CD4-positive, alpha-beta T cell treated with Interleukin-6 for 4 hours (primary cell): ENCODE results near the gene LBP.
"Not testable (repeated sequence)": the region's sequence is repeated elsewhere in the genome, so short reads cannot be mapped to it uniquely, and the experiment has no call there.

Source experiments
- DNase-seq: peaks from one replicate; pipeline ENCODE4 v3.0.0-alpha.2; 2020; ENCODE audit warnings: mixed read lengths

The LBP gene

GRCh38 chr20:38405132-38405531 is 58.9 kb downstream of the LBP start:
- DNase-seq = no peak

GRCh38 chr20:38406476-38406875 is 60.2 kb downstream of the LBP start:
- DNase-seq = no peak

DNA sequence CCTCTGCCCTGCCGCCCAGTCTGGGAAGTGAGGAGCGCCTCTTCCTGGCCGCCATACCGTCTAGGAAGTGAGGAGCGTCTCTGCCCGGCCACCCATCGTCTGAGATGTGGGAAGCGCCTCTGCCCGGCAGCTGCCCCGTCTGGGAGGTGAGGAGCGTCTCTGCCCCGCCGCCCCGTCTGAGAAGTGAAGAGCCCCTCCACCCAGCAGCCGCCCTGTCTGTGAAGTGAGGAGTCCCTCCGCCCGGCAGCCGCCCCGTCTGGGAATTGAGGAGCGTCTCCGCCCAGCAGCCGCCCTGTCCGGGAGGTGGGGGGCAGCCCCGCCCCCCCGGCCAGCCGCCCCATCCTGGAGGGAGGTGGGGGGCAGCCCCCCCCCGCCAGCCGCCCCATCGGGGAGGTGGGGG is 61.0 kb downstream of the LBP start:
- DNase-seq = no peak

DNA sequence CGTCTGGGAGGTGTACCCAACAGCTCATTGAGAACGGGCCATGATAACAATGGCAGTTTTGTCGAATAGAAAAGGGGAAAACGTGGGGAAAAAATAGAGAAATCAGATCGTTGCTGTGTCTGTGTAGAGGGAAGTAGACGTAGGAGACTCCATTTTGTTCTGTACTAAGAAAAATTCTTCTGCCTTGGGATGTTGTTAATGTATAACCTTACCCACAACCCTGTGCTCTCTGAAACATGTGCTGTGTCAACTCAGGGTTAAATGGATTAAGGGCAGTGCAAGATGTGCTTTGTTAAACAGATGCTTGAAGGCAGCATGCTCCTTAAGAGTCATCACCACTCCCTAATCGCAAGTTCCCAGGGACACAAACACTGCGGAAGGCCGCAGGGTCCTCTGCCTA is 61.5 kb downstream of the LBP start:
- not testable (repeated sequence) for DNase-seq

- DNase-seq = no peak
These were observed 66.7 kb downstream of the LBP start for GRCh38 chr20:38412877-38413577.

GRCh38 chr20:38414769-38415450 is 68.6 kb downstream of the LBP start:
- DNase-seq = no peak

DNA sequence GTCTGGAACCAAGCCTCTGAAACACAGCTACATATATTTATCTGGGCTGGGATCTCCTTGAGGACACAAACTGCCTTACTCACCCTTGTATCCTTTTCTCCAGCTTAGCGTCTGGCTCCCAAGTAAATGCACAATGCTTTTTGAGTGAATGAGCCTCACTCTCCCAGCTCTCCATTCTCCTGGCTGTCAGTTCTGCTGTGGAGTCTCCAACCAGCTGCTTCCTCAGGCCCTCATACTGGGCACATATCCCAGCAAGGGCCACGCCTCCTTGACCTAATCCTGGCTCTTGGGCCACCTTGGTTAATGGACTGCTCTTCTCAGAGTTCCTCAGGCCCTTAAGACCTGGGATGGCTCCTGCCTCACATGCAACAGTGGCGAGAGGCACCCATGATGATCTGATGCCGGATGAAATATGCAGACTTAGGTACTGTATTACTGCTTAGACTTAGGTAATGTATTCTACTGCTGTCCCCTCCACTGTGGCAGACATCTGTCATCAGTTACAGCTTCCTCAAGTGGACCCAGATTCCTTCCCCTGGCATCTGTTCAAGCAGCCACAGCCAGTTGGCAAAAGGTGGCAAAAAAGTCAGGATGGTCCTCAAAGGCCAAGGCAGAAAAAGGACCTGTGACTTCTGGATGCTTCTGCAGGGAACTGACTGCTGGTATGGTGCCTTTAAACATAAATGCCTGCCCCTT is 72.4 kb downstream of the LBP start:
- DNase-seq = no peak

DNA sequence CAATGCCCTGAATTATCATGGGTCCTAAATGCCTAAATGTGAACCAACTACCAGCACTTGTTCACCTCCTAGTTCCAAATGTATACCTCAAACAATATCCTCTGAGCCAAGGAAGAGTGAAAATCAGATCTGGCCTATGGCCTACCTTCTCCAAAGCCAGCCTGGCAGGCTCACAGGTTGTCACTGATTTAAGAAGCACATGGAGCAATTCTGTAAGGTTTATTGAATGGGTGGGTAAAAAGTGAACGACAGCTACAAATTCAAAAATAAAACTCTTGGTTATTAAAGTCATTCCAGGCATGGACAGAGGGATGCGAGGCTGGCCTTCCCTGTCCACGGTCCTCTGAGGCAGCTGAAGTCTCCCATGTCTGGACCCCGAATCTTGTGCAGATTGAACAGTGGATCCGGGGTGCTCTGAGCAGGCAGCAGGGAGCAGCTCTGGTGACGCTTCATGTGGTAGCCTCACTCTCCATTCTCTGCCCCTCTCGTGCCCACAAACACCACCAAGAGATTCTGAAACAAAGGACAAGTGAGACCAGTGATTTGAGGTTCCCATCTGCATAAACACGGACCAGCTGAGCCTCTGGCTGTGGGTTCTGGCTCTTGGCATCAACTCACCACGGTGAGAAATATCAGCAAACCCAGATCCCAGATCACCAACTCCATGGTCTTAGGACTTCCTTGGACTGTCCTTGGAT is 74.3 kb downstream of the LBP start:
- DNase-seq = no peak

DNA sequence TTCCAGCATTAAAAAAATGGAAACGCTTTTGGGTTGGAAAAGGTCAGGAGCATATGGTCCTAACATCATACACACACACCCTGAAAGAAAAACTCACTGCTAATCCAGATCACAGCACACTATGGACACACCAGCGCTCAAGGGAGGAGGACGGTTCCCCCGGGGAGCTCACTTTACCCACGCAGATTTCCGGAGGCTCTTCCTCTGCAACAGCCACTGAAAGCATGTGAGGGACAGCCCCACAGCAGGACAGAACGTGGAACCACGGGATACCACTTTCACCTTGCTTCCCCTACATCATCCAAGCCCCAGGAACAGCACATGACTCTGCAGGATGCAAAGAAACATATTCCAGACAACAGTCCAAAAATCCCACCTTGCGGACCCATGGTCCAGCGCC is 75.6 kb downstream of the LBP start:
- DNase-seq = no peak

GRCh38 chr20:38423541-38423940 is 77.3 kb downstream of the LBP start:
- DNase-seq = no peak

DNA sequence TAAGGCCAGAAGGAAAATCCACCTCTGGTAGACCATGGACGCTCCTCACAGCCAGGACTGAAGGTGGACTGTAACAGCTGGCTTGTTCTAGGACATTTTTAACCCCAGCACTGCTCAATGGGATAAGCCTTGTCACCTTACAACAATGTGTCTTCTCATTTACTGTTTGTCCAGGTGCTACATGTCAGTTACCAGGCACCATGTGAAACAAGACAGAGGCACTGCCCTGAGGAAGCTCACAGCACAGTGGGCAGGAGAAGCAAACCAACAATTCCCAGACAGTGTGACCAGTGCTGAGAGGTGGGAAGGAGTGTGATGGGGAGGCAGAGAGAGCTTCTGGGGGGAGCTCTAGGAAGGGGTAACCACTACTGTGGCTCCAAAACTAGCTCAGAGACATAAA is 78.1 kb downstream of the LBP start:
- no peak for DNase-seq

- DNase-seq = no peak
These were observed 80.0 kb downstream of the LBP start for GRCh38 chr20:38426006-38426897.
